MV-4-11 (cell line): ENCODE results near the gene OAT.
A peak's percentile ranks its signal among the peaks of the same experiment; 100 is the strongest.
"Not testable (repeated sequence)": the region's sequence is repeated elsewhere in the genome, so short reads cannot be mapped to it uniquely, and the experiment has no call there.

ENCODE experiments used
- DNase-seq: peaks from one replicate; lab custom pipeline; 2025; lab: John Stamatoyannopoulos, UW

The OAT gene

GRCh38 chr10:124378271-124378670 is 40.5 kb downstream of the OAT start:
- no peak for DNase-seq

GRCh38 chr10:124377101-124377500 is 41.6 kb downstream of the OAT start:
- DNase-seq = no peak

- no peak for DNase-seq
Observed at GRCh38 chr10:124376411-124376810, 42.3 kb downstream of the OAT start.

GRCh38 chr10:124375691-124376090 is 43.0 kb downstream of the OAT start:
- DNase-seq = no peak

- no peak for DNase-seq
Observed at GRCh38 chr10:124375353-124375614, 43.4 kb downstream of the OAT start.

- DNase-seq = no peak
Observed at GRCh38 chr10:124374535-124375352, 44.0 kb downstream of the OAT start.

GRCh38 chr10:124372899-124373298 is 45.8 kb downstream of the OAT start:
- no peak for DNase-seq

GRCh38 chr10:124370426-124370825 is 48.3 kb downstream of the OAT start:
- no peak for DNase-seq

GRCh38 chr10:124369986-124370385 is 48.7 kb downstream of the OAT start:
- DNase-seq = peak; percentile 12

GRCh38 chr10:124369533-124369932 is 49.2 kb downstream of the OAT start:
- not testable (repeated sequence) for DNase-seq

GRCh38 chr10:124369066-124369465 is 49.7 kb downstream of the OAT start:
- no peak for DNase-seq

GRCh38 chr10:124367936-124368335 is 50.8 kb downstream of the OAT start:
- DNase-seq = no peak

- DNase-seq = no peak
Observed at GRCh38 chr10:124367414-124367813, 51.3 kb downstream of the OAT start.

- no peak for DNase-seq
Observed at GRCh38 chr10:124366825-124367224, 51.9 kb downstream of the OAT start.

GRCh38 chr10:124366343-124366742 is 52.4 kb downstream of the OAT start:
- DNase-seq = no peak

GRCh38 chr10:124364674-124365073 is 54.0 kb downstream of the OAT start:
- no peak for DNase-seq

GRCh38 chr10:124362568-124362967 is 56.2 kb downstream of the OAT start:
- DNase-seq = no peak

GRCh38 chr10:124359336-124359832 is 59.3 kb downstream of the OAT start:
- no peak for DNase-seq

GRCh38 chr10:124357561-124357885 is 61.2 kb downstream of the OAT start:
- DNase-seq = no peak

GRCh38 chr10:124356701-124357560 is 61.8 kb downstream of the OAT start:
- no peak for DNase-seq

GRCh38 chr10:124354411-124355382 is 64.0 kb downstream of the OAT start:
- DNase-seq = peak; percentile 72

GRCh38 chr10:124353896-124354295 is 64.8 kb downstream of the OAT start:
- no peak for DNase-seq
